ENCODE measurements around the gene USP32.
"Not testable (repeated sequence)": the region's sequence is repeated elsewhere in the genome, so short reads cannot be mapped to it uniquely, and the experiment has no call there.

USP32 gene

GRCh38 chr17:60328679-60329078 is 63.3 kb downstream of the USP32 start:
- DNase-seq: no peak

GRCh38 chr17:60327901-60328273 is 64.0 kb downstream of the USP32 start:
- no peak for DNase-seq

GRCh38 chr17:60327134-60327900 is 64.6 kb downstream of the USP32 start:
- DNase-seq: no peak

GRCh38 chr17:60326702-60327101 is 65.2 kb downstream of the USP32 start:
- no peak for DNase-seq

- no peak for DNase-seq
These were observed 66.0 kb downstream of the USP32 start for GRCh38 chr17:60325730-60326524.

- DNase-seq: no peak
These were observed 68.2 kb downstream of the USP32 start for GRCh38 chr17:60323754-60324153.

- no peak for DNase-seq
These were observed 69.9 kb downstream of the USP32 start for GRCh38 chr17:60322056-60322387.

GRCh38 chr17:60321336-60322055 is 70.4 kb downstream of the USP32 start:
- DNase-seq: no peak

- no peak for DNase-seq
These were observed 73.1 kb downstream of the USP32 start for GRCh38 chr17:60318830-60319229.

- no peak for DNase-seq
These were observed 73.6 kb downstream of the USP32 start for GRCh38 chr17:60318326-60318725.

- DNase-seq: no peak
These were observed 76.3 kb downstream of the USP32 start for GRCh38 chr17:60315650-60316049.

- not testable (repeated sequence) for DNase-seq
These were observed 77.0 kb downstream of the USP32 start for GRCh38 chr17:60314900-60315299.

- no peak for DNase-seq
These were observed 77.5 kb downstream of the USP32 start for GRCh38 chr17:60314423-60314822.

- DNase-seq: no peak
These were observed 80.0 kb downstream of the USP32 start for GRCh38 chr17:60311936-60312335.

GRCh38 chr17:60311186-60311585 is 80.7 kb downstream of the USP32 start:
- no peak for DNase-seq

GRCh38 chr17:60305141-60305540 is 86.8 kb downstream of the USP32 start:
- no peak for DNase-seq

GRCh38 chr17:60304502-60304901 is 87.4 kb downstream of the USP32 start:
- DNase-seq: no peak

GRCh38 chr17:60303406-60304099 is 88.4 kb downstream of the USP32 start:
- DNase-seq: no peak

- no peak for DNase-seq
These were observed 90.3 kb downstream of the USP32 start for GRCh38 chr17:60301649-60302048.

- no peak for DNase-seq
These were observed 91.0 kb downstream of the USP32 start for GRCh38 chr17:60300949-60301348.

- no peak for DNase-seq
These were observed 91.9 kb downstream of the USP32 start for GRCh38 chr17:60300011-60300410.

GRCh38 chr17:60297760-60298401 is 94.1 kb downstream of the USP32 start:
- no peak for DNase-seq

- no peak for DNase-seq
These were observed 95.8 kb downstream of the USP32 start for GRCh38 chr17:60296177-60296576.
